HepG2 (cell line): ENCODE results near the gene SYCP2L. TPM values are rescaled to one million over a fixed set of nuclear protein-coding genes. Genes with fewer than 3 reads are reported as not detected.

Experiments used
- CBX1 ChIP-seq: IDR thresholded peaks from one replicate; pipeline ENCODE4 v1.6.1; 2016; ENCODE audit warnings: antibody characterized with exemption, low read depth
- CREBL2 ChIP-seq: sonication (generic); formaldehyde crosslinking; IDR thresholded peaks from 2 replicates; pipeline ENCODE4 v1.8.1; 2023; ENCODE audit warnings: missing genetic modification reagents, mild to moderate bottlenecking, borderline replicate concordance
- DZIP1 ChIP-seq: sonication (generic); formaldehyde crosslinking; IDR thresholded peaks from 2 replicates; pipeline ENCODE4 v1.5.0; 2020; ENCODE audit warnings: mild to moderate bottlenecking, missing genetic modification reagents
- FLYWCH1 ChIP-seq: sonication (generic); formaldehyde crosslinking; IDR thresholded peaks from 2 replicates; pipeline ENCODE4 v1.8.1; 2023; ENCODE audit warnings: mild to moderate bottlenecking, missing genetic modification reagents
- GFI1 ChIP-seq: sonication (generic); formaldehyde crosslinking; IDR thresholded peaks from 2 replicates; pipeline ENCODE4 v1.5.0; 2020; ENCODE audit warnings: missing genetic modification reagents, mild to moderate bottlenecking, borderline replicate concordance
- KDM1A ChIP-seq: IDR thresholded peaks from 2 replicates; pipeline ENCODE4 v1.6.1; 2016; ENCODE audit warnings: missing compliant biosample characterization
- KLF11 ChIP-seq: IDR thresholded peaks from 2 replicates; pipeline ENCODE4 v1.6.1; 2016; ENCODE audit warnings: missing compliant biosample characterization
- PAX8 ChIP-seq: sonication (generic); formaldehyde crosslinking; IDR thresholded peaks from 2 replicates; pipeline ENCODE4 v1.8.0; 2022; ENCODE audit warnings: mild to moderate bottlenecking, missing genetic modification reagents, borderline replicate concordance
- POLR2AphosphoS2 ChIP-seq: IDR thresholded peaks from 2 replicates; pipeline ENCODE4 v1.6.1; 2011; ENCODE audit warnings: low read depth, low read length, improper control_type of control experiment
- REPIN1 ChIP-seq: sonication (generic); formaldehyde crosslinking; IDR thresholded peaks from 2 replicates; pipeline ENCODE4 v1.8.0; 2022; ENCODE audit warnings: missing genetic modification reagents, low read depth, mild to moderate bottlenecking, borderline replicate concordance
- SRSF9 ChIP-seq: fragments of 200-400 bp; formaldehyde crosslinking; IDR thresholded peaks from 2 replicates; pipeline ENCODE4 v1.6.1; 2018; ENCODE audit warnings: borderline replicate concordance, mild to moderate bottlenecking, low read depth, low read length; ENCODE audit not compliant: insufficient read depth, poor library complexity, severe bottlenecking
- TCF7 ChIP-seq: sonication (generic); IDR thresholded peaks from 2 replicates; pipeline ENCODE4 v1.6.1; 2016; ENCODE audit warnings: antibody characterized with exemption, low read depth
- TSC22D2 ChIP-seq: sonication (generic); formaldehyde crosslinking; IDR thresholded peaks from 2 replicates; pipeline ENCODE4 v1.5.1; 2020; ENCODE audit warnings: missing genetic modification reagents, mild to moderate bottlenecking, borderline replicate concordance
- ZBTB38 ChIP-seq: sonication (generic); formaldehyde crosslinking; IDR thresholded peaks from 2 replicates; pipeline ENCODE4 v1.5.1; 2020; ENCODE audit warnings: mild to moderate bottlenecking, missing genetic modification reagents
- ZNF333 ChIP-seq: sonication (generic); formaldehyde crosslinking; IDR thresholded peaks from 2 replicates; pipeline ENCODE4 v1.4.0; 2020; ENCODE audit warnings: mild to moderate bottlenecking, missing genetic modification reagents, borderline replicate concordance
- ZNF432 ChIP-seq: sonication (generic); formaldehyde crosslinking; IDR thresholded peaks from 2 replicates; pipeline ENCODE4 v1.5.0; 2020; ENCODE audit warnings: missing genetic modification reagents, mild to moderate bottlenecking, borderline replicate concordance
- ZNF614 ChIP-seq: IDR thresholded peaks from 2 replicates; pipeline ENCODE4 v1.6.1; 2018; ENCODE audit warnings: missing biosample characterization, missing genetic modification reagents, inconsistent platforms, borderline replicate concordance
- polyA plus RNA-seq, 8 experiments: library from polyadenylated mRNA; depleted of rRNA in 3 of 8; stranded (reverse) in 7 of 8; unstranded in 1 of 8; fragments of >200 nt; fragmentation: Illumina TruSeq in 4 of 8; extraction: Trizol in 4 of 8; gene quantifications; 2 replicates each; pipeline versions ENCODE4 v1.2.1 to v1.2.3, GENCODE V29; 2011 to 2016; ENCODE audit warnings: low read depth in 4 of 8, missing spikeins in 1 of 8, mixed read lengths in 1 of 8; ENCODE audit not compliant: insufficient read depth in 1 of 8
- total RNA-seq, 5 experiments: library from RNA; depleted of rRNA; stranded (reverse); fragments of >200 nt; fragmentation: Illumina TruSeq; extraction: Trizol; gene quantifications; 2 replicates each; pipeline ENCODE4 v1.2.3, GENCODE V29; 2016; ENCODE audit warnings: low read depth in 1 of 5
- TF ChIP-seq, protein P1 (sequence below): sonication (generic); formaldehyde crosslinking; IDR thresholded peaks from 2 replicates; pipeline ENCODE4 v1.8.0; 2022; ENCODE audit warnings: mild to moderate bottlenecking, missing genetic modification reagents
- TF ChIP-seq, protein P2 (sequence below): sonication (generic); formaldehyde crosslinking; IDR thresholded peaks from 2 replicates; pipeline ENCODE4 v1.5.0; 2020; ENCODE audit warnings: mild to moderate bottlenecking, missing genetic modification reagents, moderate library complexity

The SYCP2L gene
- total and polyA plus RNA-seq, 2 of the 13 experiments (the other 11 are each of a cell fraction or from before 2014, with no cell fraction given), result 0.22 to 0.54 TPM

DNA sequence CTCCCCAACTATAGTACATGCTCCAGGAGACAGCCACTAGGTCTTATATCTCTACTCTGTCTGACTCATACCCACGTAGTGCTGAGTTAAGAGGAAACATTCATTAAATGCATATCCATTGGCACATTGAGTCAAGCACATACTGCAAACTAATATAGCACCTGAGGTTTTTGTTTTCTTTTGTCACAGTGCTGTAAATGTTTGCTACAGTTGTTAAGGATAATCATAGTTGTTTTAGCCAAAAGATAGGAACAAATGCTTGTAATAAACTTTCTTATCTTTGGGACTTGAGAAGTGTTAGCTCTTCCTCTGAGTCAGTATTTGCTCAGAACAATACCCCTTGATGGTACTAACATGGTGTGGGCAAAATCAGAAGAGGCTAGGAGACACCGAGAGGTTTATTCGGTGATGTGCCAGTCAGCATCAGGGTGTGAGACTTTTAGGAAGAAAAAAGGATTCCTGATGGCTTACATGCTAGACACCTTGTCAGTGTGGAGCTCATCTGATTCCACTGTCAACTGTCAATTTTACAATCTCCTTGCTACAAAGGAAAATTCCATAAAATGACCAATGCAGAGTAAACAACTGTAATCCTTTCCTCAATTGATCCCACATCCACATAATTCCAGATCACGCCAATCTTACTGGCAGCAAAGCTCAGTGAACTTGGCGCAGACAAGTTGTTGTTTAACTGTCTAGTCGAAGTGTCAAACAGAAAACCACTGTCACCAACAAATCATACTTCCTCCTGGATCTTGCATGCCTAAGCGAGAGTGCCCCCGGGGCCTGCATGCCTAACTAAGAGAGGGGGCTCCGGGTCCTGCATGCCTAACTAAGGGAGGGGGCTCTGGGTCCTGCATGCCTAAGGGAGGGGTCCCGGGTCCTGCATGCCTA is 121.1 kb downstream of the SYCP2L start (continued):
- TF ChIP-seq SRSF9 (no peak), FLYWCH1 (CRISPR knock-in tag) (no peak), ZBTB38 (CRISPR knock-in tag) (no peak; the same call in 1 of the 2 replicates), DZIP1 (CRISPR knock-in tag) (no peak), KLF11 (no peak), ZNF333 (no peak), POLR2AphosphoS2 (no peak), TCF7 (no peak; the same call in 1 of the 2 replicates), REPIN1 (CRISPR knock-in tag) (no peak), CBX1 (no peak), CREBL2 (CRISPR knock-in tag) (no peak), ZNF614 (CRISPR knock-in tag) (no peak; the same call in 1 of the 2 replicates), GFI1 (CRISPR knock-in tag) (peak; percentile 47; the same call in 1 of the 2 replicates), ZNF432 (no peak), PAX8 (CRISPR knock-in tag) (no peak), KDM1A (CRISPR knock-in tag) (no peak), TSC22D2 (CRISPR knock-in tag) (no peak)
- TF ChIP-seq, protein P1, sequence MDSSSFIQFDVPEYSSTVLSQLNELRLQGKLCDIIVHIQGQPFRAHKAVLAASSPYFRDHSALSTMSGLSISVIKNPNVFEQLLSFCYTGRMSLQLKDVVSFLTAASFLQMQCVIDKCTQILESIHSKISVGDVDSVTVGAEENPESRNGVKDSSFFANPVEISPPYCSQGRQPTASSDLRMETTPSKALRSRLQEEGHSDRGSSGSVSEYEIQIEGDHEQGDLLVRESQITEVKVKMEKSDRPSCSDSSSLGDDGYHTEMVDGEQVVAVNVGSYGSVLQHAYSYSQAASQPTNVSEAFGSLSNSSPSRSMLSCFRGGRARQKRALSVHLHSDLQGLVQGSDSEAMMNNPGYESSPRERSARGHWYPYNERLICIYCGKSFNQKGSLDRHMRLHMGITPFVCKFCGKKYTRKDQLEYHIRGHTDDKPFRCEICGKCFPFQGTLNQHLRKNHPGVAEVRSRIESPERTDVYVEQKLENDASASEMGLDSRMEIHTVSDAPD (CRISPR knock-in tag), result no peak
- TF ChIP-seq, protein P2, sequence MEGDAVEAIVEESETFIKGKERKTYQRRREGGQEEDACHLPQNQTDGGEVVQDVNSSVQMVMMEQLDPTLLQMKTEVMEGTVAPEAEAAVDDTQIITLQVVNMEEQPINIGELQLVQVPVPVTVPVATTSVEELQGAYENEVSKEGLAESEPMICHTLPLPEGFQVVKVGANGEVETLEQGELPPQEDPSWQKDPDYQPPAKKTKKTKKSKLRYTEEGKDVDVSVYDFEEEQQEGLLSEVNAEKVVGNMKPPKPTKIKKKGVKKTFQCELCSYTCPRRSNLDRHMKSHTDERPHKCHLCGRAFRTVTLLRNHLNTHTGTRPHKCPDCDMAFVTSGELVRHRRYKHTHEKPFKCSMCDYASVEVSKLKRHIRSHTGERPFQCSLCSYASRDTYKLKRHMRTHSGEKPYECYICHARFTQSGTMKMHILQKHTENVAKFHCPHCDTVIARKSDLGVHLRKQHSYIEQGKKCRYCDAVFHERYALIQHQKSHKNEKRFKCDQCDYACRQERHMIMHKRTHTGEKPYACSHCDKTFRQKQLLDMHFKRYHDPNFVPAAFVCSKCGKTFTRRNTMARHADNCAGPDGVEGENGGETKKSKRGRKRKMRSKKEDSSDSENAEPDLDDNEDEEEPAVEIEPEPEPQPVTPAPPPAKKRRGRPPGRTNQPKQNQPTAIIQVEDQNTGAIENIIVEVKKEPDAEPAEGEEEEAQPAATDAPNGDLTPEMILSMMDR (CRISPR knock-in tag), result no peak
